Stimulated activated CD8-positive, alpha-beta memory T cell treated with anti-CD3 and anti-CD28 coated beads, Interleukin-7, amount 100 ng/mL, for 1 hour (primary cell): ENCODE data around the gene USP15.
"Not testable (repeated sequence)": the region's sequence is repeated elsewhere in the genome, so short reads cannot be mapped to it uniquely, and the experiment has no call there.

Experiments
- DNase-seq, 2 donors: peaks; one replicate each; pipeline ENCODE4 v3.0.0-alpha.2; 2020; ENCODE audit warnings: low read depth in 2 of 2

Gene USP15

DNA sequence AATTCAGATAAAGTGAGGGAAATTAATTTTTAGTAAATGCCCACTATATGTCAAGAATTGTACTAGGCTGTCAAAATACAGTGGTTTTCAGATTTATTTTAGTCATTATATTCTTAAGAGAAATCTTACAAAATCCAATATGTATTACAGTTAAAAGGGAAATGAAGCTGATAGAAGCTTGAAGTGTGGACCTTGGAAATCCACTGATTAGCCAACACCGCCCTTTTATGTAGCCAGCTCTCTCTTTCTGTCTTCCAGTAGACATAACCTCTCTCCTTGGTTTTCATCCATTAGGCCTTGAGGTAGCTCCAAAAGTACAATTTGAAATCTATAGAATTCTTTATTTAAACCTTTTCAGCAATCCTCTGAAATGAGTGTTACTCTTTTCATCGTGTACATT lies 63.2 kb downstream of the USP15 start:
- no peak for DNase-seq

GRCh38 chr12:62328296-62328921 lies 68.2 kb downstream of the USP15 start:
- no peak for DNase-seq

DNA sequence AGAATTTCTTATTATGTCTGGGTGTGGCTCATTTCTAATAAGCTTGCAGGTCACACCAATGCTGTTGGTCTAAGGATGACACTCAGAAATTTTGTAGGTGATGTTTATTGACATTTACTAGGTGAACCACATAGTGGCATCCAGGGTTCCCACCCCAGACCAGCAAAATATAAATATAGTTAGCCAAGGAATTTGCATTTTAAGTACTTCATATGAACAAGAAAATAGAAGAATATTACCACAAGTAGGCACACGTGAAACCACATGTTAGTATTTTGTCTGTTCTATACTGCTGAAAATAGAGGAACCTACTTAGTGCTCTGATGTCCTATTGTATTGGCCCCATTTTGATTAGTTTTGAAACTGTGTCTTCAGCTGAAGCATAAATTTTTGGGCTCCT lies 71.1 kb downstream of the USP15 start:
- no peak for DNase-seq

GRCh38 chr12:62332598-62332997 lies 72.4 kb downstream of the USP15 start:
- no peak for DNase-seq

DNA sequence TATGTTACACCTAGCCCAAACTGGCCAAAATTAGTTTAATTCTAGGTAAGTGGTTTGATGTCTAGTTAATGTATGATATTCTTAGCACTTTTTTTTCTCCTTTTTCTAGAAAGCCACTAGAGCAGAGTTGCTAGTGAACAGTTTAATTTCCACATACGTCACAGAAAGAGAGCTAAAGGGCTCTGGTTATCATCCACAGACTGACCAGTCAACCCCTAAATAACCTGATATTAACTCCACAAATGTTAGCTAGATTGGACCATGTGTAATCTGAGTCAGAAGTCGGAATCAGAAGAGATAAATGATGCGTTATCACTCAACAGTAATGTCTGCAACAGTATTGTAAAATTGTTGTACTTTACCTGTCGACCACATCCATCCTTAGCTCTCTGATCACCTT lies 74.9 kb downstream of the USP15 start:
- no peak for DNase-seq

DNA sequence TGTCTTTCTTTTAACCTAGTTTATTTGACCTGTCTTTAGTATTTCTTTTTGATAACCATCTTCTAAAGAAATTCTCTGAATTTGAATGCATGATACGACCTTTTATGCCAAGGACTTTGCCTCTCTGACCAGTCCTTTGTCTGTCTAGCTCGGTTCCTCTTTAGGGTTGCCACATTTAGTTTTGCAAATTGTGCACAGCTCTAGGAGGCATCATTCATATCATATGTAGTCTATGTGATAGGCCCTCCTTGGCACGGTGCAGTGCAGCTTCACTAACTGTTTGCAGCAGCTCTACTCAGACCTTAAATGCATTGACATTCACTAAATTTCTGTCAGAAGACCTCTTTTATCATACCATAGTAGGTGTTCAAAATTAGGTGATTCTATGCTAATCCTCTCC lies 75.6 kb downstream of the USP15 start:
- DNase-seq: no peak

DNA sequence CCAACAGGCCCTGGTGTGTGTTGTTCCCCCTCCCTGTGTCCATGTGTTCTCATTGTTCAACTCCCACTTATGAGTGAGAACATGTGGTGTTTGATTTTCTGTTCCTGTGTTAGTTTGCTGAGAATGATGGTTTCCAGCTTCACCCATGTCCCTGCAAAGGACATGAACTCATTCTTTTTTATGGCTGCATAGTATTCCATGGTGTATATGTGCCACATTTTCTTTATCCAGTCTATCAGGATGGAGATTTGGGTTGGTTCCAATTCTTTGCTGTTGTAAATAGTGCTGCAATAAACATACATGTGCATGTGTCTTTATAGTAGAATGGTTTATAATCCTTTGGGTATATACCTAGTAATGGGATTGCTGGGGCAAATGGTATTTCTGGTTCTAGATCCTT lies 77.4 kb downstream of the USP15 start:
- DNase-seq: not testable (repeated sequence)

- DNase-seq: not testable (repeated sequence)
Observed at GRCh38 chr12:62342614-62343303, 82.6 kb downstream of the USP15 start.

DNA sequence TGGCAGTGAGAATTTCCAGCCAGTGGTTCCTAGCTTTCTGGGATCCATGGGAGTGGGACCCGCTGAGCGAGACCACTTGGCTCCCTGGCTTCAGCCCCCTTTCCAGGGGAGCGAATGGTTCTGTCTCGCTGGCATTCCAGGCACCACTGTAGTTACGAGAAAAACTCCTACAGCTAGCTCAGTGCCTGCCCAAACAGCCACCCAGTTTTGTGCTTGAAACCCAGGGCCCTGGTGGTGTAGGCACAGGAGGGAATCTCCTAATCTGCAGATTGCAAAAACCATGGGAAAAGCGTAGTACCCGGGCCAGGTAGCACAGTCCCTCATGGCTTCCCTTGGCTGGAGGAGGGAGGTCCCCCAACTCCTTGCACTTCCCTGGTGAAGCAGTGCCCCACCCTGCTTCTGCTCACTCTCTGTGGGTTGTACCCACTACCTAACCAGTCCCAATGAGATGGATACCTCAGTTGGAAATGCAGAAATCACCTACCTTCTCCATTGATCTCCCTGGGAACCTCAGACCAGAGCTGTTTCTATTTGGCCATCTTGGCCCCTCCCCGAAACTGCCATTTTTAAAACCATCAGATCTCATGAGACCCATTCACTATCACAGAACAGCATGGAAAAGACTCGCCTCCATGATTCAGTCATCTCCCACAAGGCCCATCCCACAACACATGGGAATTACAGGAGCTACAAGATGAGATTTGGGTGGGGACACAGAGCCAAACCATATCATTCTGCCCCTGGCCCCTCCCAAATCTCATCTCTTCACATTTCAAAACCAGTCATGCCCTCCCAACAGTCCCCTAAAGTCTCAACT lies 83.3 kb downstream of the USP15 start:
- DNase-seq: not testable (repeated sequence)

GRCh38 chr12:62344731-62345556 lies 84.7 kb downstream of the USP15 start:
- not testable (repeated sequence) for DNase-seq

DNA sequence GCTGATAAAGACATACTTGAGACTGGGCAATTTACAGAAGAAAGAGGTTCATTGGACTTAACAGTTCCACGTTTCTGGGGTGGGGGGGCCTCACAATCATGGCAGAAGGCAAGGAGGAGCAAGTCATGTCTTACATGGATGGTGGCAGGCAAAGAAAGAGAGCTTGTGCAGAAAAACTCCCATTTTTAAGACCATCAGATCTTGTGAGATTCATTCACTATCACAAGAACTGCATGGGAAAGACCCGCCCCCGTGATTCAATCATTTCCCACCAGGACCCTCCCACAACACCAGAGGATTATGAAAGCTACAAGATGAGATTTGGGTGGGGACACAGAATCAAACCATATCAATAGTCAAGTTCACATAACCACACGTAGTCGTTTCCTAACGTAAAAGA lies 85.5 kb downstream of the USP15 start:
- no peak for DNase-seq

DNA sequence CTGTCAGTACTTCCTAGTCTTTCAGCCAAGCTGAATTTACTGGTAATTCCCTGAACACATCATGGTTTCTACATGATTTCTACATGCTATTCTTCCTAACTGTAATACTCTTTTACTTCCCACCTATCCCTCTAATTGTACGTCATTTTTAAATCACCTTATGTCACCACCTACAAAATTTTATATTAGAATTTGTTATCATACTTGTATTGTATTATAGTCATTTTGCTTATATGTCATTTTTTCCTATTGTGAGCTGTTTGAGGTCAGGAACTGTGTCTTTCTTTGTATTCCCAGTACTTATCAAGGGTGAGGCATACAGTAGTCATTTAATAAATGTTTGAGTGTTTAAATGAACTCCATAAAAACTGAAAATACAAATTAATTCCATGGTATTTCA lies 86.6 kb downstream of the USP15 start:
- DNase-seq: no peak

GRCh38 chr12:62347922-62348650 lies 87.9 kb downstream of the USP15 start:
- no peak for DNase-seq

- no peak for DNase-seq
Observed at GRCh38 chr12:62350554-62350953, 90.3 kb downstream of the USP15 start.

- DNase-seq: no peak
Observed at GRCh38 chr12:62351326-62351725, 91.1 kb downstream of the USP15 start.

DNA sequence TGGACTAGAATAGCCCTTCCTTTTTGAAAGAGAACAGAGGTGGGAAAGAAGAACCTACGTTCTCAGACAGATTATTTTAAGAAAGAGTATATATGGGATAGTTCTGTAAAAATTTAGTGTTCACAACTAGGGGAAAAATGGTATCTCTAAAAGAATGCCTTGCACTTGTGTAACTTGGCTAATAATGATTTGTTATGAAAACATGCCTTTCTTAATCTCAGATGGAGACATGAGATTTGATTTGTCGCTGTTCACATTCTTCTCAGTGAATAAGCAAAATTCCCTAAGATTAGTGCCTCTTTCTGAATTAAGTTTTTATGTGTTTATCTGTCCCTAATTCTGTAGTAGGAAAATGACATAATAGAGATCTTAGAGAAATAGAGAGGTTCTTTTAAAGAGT lies 100.8 kb downstream of the USP15 start:
- DNase-seq: no peak

DNA sequence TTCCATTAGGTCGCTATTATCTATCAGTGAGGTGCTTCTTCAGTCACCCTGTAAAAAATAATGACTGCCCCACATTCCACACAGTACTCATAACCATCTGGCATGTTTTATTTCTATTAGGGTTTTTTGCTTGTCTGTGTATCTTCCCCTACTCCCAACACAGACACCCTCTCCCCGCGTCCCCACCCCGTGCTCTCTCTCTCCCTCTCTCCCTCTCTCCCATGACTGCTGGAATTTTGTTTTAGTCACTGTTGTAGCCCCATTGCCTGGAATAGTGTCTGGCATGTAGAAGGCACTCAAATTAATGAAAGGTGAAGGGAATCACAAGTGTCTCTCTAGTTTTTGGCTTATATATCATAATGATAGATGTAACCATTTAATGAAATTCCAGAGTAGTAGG lies 103.3 kb downstream of the USP15 start:
- no peak for DNase-seq

DNA sequence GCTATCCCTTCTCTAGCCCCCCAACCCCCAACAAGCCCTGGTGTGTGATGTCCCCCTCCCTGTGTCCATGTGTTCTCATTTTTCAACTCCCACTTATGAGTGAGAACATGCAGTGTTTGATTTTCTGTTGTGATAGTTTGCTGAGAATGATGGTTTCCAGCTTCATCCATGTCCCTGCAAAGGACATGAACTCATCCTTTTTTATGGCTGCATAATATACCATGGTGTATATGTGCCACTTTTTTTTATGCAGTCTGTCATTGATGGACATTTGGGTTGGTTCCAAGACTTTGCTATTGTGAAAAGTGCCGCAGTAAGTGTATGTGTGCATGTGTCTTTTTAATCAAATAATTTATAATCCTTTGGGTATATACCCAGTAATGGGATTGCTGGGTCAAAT lies 104.5 kb downstream of the USP15 start:
- not testable (repeated sequence) for DNase-seq

- DNase-seq: not testable (repeated sequence)
Observed at GRCh38 chr12:62365846-62366245, 105.6 kb downstream of the USP15 start.

GRCh38 chr12:62368430-62369223 lies 108.4 kb downstream of the USP15 start:
- not testable (repeated sequence) for DNase-seq
